Liver (tissue), 2 donors: ENCODE data around the gene DCDC2C.

ENCODE experiments used
- CTCF ChIP-seq: fragments of 150-350 bp; IDR thresholded peaks from 2 replicates; pipeline ENCODE4 v1.5.1; 2017; ENCODE audit warnings: improper control_type of control experiment, low read depth, low read length; ENCODE audit not compliant: missing input control
- ZBTB33 ChIP-seq: IDR thresholded peaks from 2 replicates; pipeline ENCODE4 v1.6.1; 2016; ENCODE audit warnings: antibody characterized with exemption
- donor health status: healthy.

GRCh38 chr2:3868012-3868805, 164.8 kb downstream of the DCDC2C start:
- TF ChIP-seq CTCF (no peak), ZBTB33 (no peak)
